GM12892 (cell line): ENCODE measurements around the gene NELL1.

Experiments
- DNase-seq: peaks from one replicate; pipeline ENCODE4 v3.0.0; 2011; ENCODE audit not compliant: insufficient read length
- FAIRE-seq: peaks from 2 replicates; lab custom pipeline; 2011; peaks lifted over from hg19 to GRCh38; lab: Jason Lieb, UNC
- POLR2A ChIP-seq: IDR thresholded peaks from 2 replicates; pipeline ENCODE4 v1.6.1; 2011; ENCODE audit warnings: low read depth, low read length, control low read depth
- POLR2AphosphoS5 ChIP-seq: IDR thresholded peaks from 2 replicates; pipeline ENCODE4 v1.6.1; 2011; ENCODE audit warnings: low read depth, low read length, control low read depth
- TAF1 ChIP-seq: IDR thresholded peaks from 2 replicates; pipeline ENCODE4 v1.6.1; 2011; ENCODE audit warnings: low read depth, mild to moderate bottlenecking, control low read depth, low read length, borderline replicate concordance

The NELL1 gene

DNA sequence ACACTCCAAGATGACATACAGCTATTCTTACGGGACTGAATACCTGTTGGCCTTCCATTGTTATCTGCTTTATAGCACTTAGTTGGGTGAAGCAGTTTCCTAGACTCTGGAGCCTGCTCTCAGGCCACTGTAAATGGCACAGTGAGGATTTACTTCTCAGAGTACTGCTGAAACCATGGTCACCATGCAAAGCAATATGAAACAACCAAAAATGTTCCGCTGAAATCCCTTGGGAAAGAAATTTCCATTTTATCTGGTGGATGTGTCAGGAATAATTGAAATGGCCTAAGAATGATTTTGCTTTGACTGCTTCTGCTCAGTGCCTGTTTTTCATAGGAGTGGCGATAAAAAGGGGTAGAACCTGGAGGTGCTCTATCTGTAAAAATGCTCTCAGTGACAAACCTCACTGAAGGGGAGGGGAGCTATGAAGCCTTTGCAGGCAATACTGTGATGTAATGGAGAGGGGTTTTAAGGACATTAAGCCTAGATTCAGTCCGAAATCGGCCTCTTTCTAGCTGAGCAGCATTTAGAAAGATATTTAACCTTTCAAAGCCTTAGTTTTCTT is 871.9 kb downstream of the NELL1 start:
- TF ChIP-seq POLR2AphosphoS5 = no peak
- FAIRE-seq (no peak), DNase-seq (no peak)

DNA sequence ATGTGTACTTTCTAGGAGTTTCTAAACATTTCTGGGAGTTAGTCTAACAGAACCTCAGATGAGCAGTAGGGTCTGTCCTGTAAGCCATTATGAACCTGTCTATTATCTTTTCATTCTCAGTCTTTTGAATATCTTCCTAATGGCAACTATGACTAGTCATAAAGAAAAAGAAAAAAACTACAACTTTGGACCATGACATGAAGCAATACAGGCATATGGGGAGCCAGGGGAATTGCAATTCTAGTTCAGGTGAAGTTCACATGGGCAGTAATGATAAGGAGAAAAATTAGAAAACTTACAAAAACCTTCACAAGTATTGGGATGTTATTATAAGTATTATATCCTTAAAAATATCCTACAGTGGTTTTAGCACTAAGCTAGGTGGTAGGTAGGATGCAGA is 874.5 kb downstream of the NELL1 start:
- TF ChIP-seq POLR2A (no peak), TAF1 (no peak), POLR2AphosphoS5 (no peak)
- DNase-seq (no peak), FAIRE-seq (no peak)

DNA sequence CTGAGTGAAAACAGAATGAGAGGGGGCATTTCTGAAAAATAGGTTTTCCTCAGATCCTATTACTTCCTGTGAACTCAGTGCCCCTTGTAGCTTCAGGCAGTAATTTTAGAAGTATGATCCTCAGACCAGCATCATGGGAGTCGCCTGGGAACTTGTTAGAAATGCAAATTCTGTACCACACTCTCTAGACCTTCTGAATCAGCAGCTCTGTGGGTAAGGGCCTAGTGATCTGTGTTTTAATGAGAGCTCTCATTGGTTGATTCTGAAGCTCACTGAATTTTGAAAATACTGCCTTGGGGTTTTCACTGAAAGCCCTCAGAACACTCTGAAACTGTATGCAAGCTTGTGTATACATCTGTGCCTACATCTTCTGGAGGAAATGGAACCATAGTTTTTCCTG is 876.3 kb downstream of the NELL1 start:
- DNase-seq (no peak), FAIRE-seq (no peak)
- TF ChIP-seq POLR2A = no peak
- TF ChIP-seq POLR2AphosphoS5 = no peak
- no peak for TF ChIP-seq TAF1

DNA sequence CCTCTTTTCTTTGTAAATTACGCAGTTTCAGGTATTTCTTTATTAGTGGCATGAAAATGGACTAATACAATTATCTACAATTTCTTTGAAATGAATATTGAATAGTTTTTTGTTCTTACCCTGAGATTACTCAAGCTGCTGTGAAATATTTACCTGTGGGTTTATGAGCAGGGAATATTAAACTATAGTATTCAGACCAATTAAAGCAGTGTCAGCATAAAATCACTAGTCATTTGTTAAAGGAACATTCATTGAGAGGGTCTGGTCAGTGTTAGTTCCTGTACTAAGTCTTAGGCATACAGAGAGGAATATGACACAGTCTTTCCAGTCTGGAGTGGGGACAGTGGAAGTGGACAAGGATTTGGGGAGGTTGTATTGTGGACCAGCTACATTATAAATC is 877.3 kb downstream of the NELL1 start:
- no peak for FAIRE-seq
- DNase-seq = no peak
- TF ChIP-seq POLR2A (no peak), POLR2AphosphoS5 (no peak), TAF1 (no peak)

DNA sequence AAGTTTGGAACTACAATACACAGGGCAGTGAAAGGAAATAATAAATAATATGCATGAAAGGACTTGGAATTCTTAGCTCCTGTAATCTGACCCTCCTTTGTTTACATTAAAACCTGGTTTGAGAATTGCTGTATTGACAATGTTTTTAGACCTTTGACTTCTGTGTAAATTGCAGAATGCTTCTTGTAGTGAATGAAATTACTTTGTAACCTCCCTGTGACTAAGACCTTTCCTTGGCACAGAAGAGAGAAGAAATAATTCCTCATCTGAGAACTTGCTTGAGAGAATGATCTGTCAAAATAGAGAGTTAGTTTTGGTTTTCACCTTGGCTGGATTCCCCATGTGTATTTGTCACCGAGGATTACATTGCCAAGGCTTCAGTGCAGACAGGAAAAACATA is 883.5 kb downstream of the NELL1 start:
- no peak for DNase-seq
- TF ChIP-seq POLR2AphosphoS5 (no peak), TAF1 (no peak), POLR2A (no peak)
- FAIRE-seq = no peak

DNA sequence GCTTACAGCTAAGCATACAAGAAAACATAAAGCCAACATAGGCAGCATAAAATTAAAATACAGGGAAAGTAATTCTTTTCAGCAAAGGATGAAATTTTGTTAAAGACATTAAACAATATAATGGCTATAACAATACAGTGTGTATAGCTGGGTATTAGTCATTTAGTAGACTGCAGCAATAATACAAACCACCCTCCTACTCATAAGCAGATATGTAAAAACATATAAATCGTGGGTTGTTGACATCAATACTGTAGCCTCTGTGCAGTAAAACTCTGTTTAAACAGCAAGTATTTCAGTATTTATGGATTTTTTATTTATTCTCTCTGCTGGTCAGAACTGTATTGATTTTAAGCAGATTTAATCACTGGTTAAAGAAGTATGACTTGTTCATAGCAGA is 884.4 kb downstream of the NELL1 start:
- no peak for FAIRE-seq
- TF ChIP-seq TAF1 (no peak), POLR2AphosphoS5 (no peak), POLR2A (no peak)

DNA sequence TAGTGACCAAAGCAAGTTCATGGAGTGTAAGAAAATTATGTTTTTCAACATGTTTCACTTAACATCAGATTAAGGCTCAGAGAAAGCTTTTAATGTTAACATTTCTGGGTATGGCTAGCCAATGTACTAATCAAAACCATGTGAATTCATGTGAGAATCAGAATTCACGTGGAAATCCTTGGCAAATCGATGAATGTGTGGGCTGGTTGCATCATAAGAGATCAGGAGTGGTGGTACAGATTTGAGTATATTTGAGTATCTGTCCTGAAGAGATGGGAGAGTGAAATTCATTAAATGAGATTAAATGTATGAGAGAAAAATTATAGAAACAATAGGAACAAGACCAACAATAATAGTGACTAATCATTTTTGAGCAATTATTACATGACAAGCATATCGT is 884.9 kb downstream of the NELL1 start:
- FAIRE-seq (no peak), DNase-seq (no peak)
- no peak for TF ChIP-seq POLR2A

More for the DNA sequence above, 884.4 kb downstream of the NELL1 start:
- DNase-seq = no peak

DNA sequence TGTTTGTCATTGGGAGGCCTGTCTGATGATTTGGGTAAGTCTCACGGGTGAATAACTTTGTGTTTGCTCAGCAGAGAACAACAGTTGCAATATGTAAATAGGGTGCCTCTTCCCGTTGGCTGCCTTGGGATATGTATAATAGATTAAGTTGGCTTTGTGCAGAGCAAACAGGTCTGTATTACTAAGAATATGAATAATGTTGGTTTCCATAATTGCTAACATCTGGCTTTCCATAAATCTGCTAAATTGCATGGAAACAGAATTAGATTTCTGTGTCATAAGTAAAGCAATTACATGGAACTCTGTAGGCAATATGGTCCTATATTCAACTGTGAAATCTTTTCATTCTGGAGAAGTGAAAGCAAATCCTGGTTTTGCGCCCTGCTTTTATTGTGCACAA is 887.5 kb downstream of the NELL1 start:
- TF ChIP-seq TAF1 = no peak
- TF ChIP-seq POLR2A = no peak
- no peak for TF ChIP-seq POLR2AphosphoS5
- no peak for FAIRE-seq

DNA sequence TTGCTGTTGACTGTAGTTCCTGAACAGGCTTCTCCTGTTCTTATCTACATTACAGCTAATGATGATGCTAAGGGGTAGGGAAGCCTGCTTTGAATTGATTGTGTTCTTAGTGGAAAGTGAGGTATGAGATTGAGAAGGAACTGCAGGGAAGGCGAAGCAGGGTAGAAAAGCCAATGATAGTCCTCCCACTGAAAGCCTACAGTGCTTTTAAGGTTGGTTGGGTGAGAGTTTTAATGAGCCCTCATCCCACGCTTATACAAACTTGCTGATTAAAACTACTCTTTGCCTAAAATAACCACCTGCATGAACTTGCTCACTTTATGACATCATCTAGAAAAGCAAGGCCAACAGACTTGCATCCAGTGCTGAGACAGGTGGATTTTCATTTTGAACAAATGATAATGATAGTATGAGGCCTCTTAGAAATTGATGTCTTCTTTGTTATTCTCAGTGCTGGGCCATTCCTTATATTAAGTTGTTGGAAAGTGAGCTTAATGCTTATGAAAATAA is 891.1 kb downstream of the NELL1 start:
- FAIRE-seq = no peak
- TF ChIP-seq POLR2A (no peak), POLR2AphosphoS5 (no peak), TAF1 (no peak)
- no peak for DNase-seq

More for the DNA sequence above, 887.5 kb downstream of the NELL1 start:
- no peak for DNase-seq

DNA sequence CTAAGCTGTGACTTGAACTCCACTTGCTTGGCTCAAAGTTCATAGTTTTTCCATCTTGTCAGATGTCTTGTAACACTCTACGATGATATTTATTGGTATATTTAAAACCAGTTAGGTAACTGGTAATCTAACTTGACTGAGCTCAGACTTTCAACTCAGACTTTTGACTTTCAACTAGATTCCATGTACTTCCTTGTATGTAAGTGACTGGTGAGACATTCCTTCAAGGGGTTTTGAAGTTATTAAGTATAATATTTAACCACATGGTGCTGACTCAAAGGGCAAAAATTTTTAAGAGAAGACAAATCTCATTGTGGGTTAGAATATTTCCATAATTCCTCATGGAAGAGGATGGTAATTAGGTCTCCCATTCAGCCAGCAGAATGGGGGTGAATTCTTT is 892.2 kb downstream of the NELL1 start:
- TF ChIP-seq POLR2A (no peak), POLR2AphosphoS5 (no peak), TAF1 (no peak)
- DNase-seq (no peak), FAIRE-seq (no peak)

DNA sequence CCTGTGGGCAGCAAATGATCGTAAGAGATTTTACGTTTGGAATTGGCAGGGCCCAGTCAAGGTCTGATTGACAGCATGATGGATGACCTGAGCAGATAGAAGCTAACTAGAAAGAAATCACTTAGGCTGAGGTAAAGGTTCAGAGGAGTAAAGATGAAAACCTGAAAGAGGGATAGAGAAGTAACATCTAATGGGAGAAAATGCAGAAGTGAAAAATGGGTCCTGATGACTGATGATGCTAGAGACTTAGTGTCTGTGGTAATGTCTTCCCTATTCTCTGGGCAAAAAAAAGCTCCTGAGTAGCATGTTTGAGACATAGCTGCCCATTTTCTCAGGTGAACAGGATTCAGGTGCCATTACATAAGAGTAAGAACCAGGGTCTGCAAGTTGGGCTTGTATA is 894.7 kb downstream of the NELL1 start:
- DNase-seq = no peak
- no peak for FAIRE-seq
- no peak for TF ChIP-seq TAF1
- TF ChIP-seq POLR2A = no peak
- TF ChIP-seq POLR2AphosphoS5 = no peak

DNA sequence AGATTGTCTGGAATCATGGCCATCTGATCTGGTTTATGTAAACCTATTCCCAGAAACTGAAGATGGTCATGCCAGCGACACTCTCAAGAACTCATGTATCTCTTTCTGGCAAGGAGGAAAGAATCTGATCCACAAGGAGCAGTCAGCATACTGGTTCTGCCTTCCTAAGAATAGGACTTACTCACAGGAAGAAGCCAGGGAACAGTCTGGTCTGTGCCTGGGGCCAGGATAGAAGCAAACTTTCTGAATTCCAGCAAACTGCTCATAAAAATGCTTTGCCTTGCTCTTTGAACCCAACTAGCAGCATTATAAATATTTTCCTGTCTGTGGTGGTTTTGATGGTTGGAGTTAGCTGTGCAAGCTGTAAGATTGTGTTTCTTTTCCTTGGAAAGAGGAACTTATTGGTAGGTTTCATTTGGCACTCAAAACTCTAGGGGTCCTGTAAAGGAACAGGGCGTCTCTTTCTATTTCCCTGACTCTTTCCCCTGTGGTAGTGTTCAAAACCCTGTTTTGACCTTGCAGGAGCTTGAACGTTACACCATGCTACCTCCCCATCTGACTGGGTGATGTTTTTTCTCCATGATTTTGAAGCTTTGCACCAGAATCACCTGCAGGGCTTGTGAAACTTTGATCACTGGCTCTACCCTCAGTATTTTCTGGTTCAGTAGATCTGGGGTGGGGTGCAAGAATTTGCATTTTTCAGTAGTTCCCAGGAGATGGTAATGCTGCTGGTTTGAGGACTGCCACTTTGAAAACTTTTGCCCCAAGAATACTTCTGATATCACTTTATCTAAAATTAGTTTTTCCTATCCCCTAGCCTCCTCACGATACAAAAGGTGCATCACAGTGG is 895.7 kb downstream of the NELL1 start:
- FAIRE-seq = no peak
- no peak for DNase-seq
- TF ChIP-seq POLR2A = no peak
- TF ChIP-seq POLR2AphosphoS5 = no peak
- no peak for TF ChIP-seq TAF1
